ENCODE results near the gene MAP10.

Gene MAP10

DNA sequence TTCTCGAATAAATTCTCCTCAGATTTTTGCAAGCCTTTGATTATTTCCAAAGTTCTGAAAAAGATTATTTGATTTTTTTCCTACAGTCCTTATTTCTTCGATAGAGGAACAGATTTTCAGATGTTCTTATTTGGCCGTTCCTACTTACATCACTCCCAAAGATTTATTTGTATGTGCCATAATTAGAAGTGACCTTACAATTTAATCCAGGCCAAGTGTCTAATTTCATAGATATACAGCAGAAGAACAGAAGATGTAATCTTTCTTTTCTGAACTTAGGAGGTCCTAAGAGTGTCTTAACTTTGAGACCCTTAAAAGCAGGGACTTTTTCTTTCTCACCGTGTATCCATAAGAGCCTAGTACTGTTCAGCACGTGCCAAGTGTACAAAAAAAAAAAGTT is 46.3 kb downstream of the MAP10 start:
- Histone ChIP-seq H3K27ac (ENCODE audit: poor library complexity, severe bottlenecking) (no peak overlapping the region), H3K4me3 (ENCODE audit: severe bottlenecking) (no peak overlapping the region), H3K27me3 (ENCODE audit: insufficient read depth, poor library complexity, severe bottlenecking) (no peaks in the 10 kb centered on the region), H3K9me3 (ENCODE audit: severe bottlenecking) (no peaks in the 10 kb centered on the region), H3K4me1 (ENCODE audit: insufficient read depth, poor library complexity, severe bottlenecking) (no peaks in the 10 kb centered on the region), H3K36me3 (ENCODE audit: low read depth) (no peaks in the 10 kb centered on the region)
- DNase-seq (ENCODE audit: low spot score) = no peak
- TF ChIP-seq, protein P1, sequence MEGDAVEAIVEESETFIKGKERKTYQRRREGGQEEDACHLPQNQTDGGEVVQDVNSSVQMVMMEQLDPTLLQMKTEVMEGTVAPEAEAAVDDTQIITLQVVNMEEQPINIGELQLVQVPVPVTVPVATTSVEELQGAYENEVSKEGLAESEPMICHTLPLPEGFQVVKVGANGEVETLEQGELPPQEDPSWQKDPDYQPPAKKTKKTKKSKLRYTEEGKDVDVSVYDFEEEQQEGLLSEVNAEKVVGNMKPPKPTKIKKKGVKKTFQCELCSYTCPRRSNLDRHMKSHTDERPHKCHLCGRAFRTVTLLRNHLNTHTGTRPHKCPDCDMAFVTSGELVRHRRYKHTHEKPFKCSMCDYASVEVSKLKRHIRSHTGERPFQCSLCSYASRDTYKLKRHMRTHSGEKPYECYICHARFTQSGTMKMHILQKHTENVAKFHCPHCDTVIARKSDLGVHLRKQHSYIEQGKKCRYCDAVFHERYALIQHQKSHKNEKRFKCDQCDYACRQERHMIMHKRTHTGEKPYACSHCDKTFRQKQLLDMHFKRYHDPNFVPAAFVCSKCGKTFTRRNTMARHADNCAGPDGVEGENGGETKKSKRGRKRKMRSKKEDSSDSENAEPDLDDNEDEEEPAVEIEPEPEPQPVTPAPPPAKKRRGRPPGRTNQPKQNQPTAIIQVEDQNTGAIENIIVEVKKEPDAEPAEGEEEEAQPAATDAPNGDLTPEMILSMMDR (IDR thresholded peaks at IDR 0.05; ENCODE audit: poor library complexity, severe bottlenecking) = no peak
- ATAC-seq (ENCODE audit: low read depth) = no peak

DNA sequence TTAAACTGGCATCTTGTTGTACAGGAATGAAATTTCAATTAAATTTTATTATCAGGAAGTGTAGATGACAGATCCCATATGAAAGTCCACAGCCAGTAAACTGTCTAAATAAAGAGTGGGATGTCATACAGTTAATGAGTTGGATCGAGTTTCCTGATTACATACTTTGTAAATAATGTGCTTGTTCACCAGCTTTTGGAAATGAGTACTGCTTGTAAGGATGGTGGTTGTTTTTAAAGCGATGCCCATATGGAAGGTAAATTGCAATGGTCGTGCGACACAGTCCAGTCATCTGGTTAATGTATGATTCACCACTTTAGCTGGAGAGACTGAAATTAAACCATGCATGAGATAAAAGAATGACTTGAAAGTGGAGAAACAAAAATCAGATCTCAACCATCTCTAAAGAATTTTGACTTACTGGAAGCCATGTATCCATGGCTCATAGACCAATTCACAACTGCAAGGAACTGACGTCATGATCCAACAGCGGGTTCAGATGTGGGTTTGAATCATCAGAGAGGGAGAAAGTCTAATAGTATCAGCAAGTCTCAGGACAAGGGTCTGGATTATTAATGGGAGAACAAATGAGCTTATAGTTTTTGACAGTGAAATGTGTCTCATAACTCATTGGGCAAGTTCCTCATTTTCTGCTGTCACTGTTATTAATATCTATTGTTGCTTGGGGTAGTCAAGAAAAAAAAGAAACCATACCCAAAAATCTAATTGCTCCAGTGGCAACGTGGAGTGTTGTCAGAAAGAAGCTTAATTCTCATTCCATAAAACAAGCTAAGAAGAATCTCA is 49.0 kb downstream of the MAP10 start:
- no peaks in the 10 kb centered on the region for H3K36me3 ChIP-seq (ENCODE audit: low read depth)
- no peak overlapping the region for H3K27ac ChIP-seq (ENCODE audit: poor library complexity, severe bottlenecking)
- H3K27me3 ChIP-seq (ENCODE audit: insufficient read depth, poor library complexity, severe bottlenecking) = no peaks in the 10 kb centered on the region
- no peak overlapping the region for H3K4me3 ChIP-seq (ENCODE audit: severe bottlenecking)
- no peaks in the 10 kb centered on the region for H3K4me1 ChIP-seq (ENCODE audit: insufficient read depth, poor library complexity, severe bottlenecking)
- DNase-seq (ENCODE audit: low spot score) (no peak), ATAC-seq (ENCODE audit: low read depth) (no peak)
- TF ChIP-seq, protein P1 (IDR thresholded peaks at IDR 0.05; ENCODE audit: poor library complexity, severe bottlenecking) = no peak
- H3K9me3 ChIP-seq (ENCODE audit: severe bottlenecking) = no peaks in the 10 kb centered on the region

DNA sequence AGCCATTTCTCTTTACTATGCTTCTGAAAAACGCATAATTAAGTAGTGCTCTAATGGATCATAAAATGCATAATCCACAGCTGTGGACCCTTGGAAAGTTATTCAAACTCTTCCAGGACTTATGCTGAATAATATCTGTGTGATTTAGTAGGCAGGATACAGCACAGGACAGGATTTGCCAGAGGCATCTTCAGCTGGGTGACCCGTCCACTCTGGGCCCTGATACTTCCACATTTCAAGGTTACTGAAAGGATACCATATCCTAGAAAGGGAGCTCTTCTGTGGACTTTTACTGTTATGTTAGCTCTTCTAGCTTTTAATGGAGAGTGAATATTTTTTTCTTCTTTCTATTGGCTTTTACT is 49.6 kb downstream of the MAP10 start:
- Histone ChIP-seq H3K27me3 (ENCODE audit: insufficient read depth, poor library complexity, severe bottlenecking) (no peaks in the 10 kb centered on the region), H3K4me3 (ENCODE audit: severe bottlenecking) (no peak overlapping the region), H3K4me1 (ENCODE audit: insufficient read depth, poor library complexity, severe bottlenecking) (no peaks in the 10 kb centered on the region), H3K27ac (ENCODE audit: poor library complexity, severe bottlenecking) (no peak overlapping the region), H3K36me3 (ENCODE audit: low read depth) (no peaks in the 10 kb centered on the region), H3K9me3 (ENCODE audit: severe bottlenecking) (no peaks in the 10 kb centered on the region)
- TF ChIP-seq, protein P1 (IDR thresholded peaks at IDR 0.05; ENCODE audit: poor library complexity, severe bottlenecking) = no peak
- no peak for DNase-seq (ENCODE audit: low spot score)
- no peak for ATAC-seq (ENCODE audit: low read depth)

DNA sequence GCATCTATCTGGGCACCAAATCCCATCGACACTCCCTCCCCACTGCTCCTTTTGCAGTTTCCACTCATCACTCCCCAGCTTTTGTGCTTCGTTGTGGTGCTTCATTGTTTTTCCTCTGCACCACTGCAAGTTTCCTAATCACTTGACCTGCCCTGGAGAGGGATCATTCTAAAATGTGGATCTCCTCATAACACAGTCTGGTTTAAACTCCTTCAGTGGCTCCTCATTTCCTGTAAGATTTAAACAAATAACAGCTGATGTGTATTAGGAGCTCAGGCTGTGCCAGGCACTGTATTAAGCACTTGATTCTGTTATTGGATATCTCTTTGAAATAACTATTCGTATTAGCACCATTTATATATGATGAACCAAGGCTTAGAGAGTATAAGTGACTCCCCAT is 51.3 kb downstream of the MAP10 start:
- ATAC-seq (ENCODE audit: low read depth) = no peak
- no peak for DNase-seq (ENCODE audit: low spot score)
- Histone ChIP-seq H3K36me3 (ENCODE audit: low read depth) (no peaks in the 10 kb centered on the region), H3K27me3 (ENCODE audit: insufficient read depth, poor library complexity, severe bottlenecking) (no peaks in the 10 kb centered on the region), H3K27ac (ENCODE audit: poor library complexity, severe bottlenecking) (no peak overlapping the region), H3K4me1 (ENCODE audit: insufficient read depth, poor library complexity, severe bottlenecking) (no peaks in the 10 kb centered on the region), H3K9me3 (ENCODE audit: severe bottlenecking) (no peaks in the 10 kb centered on the region), H3K4me3 (ENCODE audit: severe bottlenecking) (no peak overlapping the region)
- TF ChIP-seq, protein P1 (IDR thresholded peaks at IDR 0.05; ENCODE audit: poor library complexity, severe bottlenecking) = no peak

Measured in RWPE2 (cell line).